ENCODE results near the gene PLA1A.

- TF ChIP-seq POLR2A (IDR thresholded peaks at IDR 0.05) = no peak
- no peak for TF ChIP-seq CTCF (IDR thresholded peaks at IDR 0.05)
Observed at GRCh38 chr3:119571230-119571629, 26.5 kb upstream of the PLA1A start.
